ENCODE measurements around the gene SMAD2.
"Not testable (repeated sequence)": the region's sequence is repeated elsewhere in the genome, so short reads cannot be mapped to it uniquely, and the experiment has no call there.

Gene SMAD2

DNA sequence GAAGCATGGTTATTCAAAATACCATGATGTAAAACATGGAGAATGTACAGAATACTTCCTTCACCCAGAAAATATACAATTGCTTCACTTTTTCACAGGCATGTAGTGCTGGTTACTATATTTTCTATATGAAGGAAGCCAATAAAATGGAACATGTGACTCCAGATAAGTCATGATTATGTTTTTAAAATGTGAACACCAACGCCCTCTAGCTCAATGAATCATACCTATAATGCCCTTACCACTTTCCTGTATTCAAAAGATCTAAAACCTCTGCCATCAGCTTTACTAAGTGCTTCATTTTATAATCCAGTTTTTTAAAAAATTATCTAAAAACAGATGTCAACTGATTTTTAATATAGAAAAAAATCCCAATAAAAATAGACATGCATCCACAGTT, 59.9 kb downstream of the SMAD2 start:
- Mint-ChIP-seq H3K9me3 (ENCODE audit: low read depth) (no peaks in the 10 kb centered on the region), H3K27me3 (no peaks in the 10 kb centered on the region), H3K4me1 (ENCODE audit: low read depth) (peaks cover 55% of the 10 kb centered on the region), H3K4me3 (no peak overlapping the region), H3K36me3 (peaks cover 15% of the 10 kb centered on the region), H3K27ac (peak overlapping the region; percentile 41)

DNA sequence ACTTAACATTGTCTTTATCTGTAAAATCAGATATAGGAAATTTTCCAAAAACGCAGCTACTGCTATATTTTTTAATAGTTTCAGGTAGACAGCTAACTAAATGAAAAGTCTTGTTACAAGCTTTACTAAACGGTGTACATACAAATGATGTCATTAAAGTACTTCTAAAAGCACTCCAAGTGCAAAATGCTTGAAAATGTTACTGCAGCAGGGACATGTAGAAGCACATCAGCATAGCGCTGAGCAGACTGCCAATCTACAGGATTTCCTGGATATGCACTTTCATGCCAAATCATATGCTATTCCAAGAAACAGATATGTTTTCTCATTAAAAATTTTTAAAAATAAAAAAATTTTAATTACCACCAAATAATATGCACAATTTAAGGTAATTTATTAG, 61.7 kb downstream of the SMAD2 start:
- Mint-ChIP-seq H3K9me3 (ENCODE audit: low read depth) (no peaks in the 10 kb centered on the region), H3K27me3 (no peaks in the 10 kb centered on the region), H3K4me1 (ENCODE audit: low read depth) (peaks cover 39% of the 10 kb centered on the region), H3K27ac (no peak overlapping the region), H3K36me3 (peaks cover 20% of the 10 kb centered on the region), H3K4me3 (no peak overlapping the region)

DNA sequence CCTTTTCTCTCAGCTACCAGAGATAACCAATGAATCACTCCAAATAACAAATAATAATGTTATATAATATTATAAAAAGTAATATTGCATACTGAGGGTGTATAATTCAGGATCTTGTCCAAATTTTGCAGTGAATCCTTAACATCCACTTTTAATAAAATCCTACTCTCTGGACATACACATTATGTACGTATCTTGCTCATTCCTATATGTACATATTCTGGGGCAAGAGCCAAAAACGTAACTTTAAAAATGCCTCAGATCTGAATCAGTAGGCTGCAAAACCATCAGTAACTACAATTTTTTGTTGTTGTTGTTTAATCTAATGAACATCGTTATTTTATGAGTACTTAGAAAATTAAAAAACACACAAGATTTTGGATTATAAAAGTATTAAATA, 65.3 kb downstream of the SMAD2 start:
- peaks cover 34% of the 10 kb centered on the region for H3K36me3 Mint-ChIP-seq
- no peaks in the 10 kb centered on the region for H3K9me3 Mint-ChIP-seq (ENCODE audit: low read depth)
- H3K4me3 Mint-ChIP-seq = no peak overlapping the region
- H3K27ac Mint-ChIP-seq = no peak overlapping the region
- H3K4me1 Mint-ChIP-seq (ENCODE audit: low read depth) = peaks cover 9% of the 10 kb centered on the region
- H3K27me3 Mint-ChIP-seq = no peaks in the 10 kb centered on the region

DNA sequence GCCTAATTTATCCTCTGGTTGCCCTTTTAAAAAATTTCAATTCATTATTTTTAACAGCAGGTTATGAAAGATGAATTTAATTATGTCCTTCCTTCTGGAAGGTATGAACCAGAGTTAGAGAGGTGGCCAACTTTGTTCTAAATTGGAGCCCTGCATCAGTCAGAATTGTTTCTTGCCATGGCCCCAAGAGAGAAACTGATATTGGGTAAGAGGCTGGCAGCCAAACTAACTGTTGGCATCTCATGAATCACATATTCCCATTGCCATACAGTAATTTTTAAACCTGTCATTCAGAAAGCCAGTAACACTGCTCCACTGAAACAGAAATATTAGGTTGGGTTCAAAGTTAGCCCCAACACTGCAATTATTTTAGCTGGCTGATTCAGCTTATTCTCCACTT, 67.4 kb downstream of the SMAD2 start:
- Mint-ChIP-seq H3K4me1 (ENCODE audit: low read depth) (peaks cover 2% of the 10 kb centered on the region), H3K4me3 (no peak overlapping the region), H3K36me3 (peaks cover 43% of the 10 kb centered on the region), H3K27me3 (no peaks in the 10 kb centered on the region), H3K9me3 (ENCODE audit: low read depth) (peaks cover 4% of the 10 kb centered on the region), H3K27ac (peak overlapping the region; percentile 18)

DNA sequence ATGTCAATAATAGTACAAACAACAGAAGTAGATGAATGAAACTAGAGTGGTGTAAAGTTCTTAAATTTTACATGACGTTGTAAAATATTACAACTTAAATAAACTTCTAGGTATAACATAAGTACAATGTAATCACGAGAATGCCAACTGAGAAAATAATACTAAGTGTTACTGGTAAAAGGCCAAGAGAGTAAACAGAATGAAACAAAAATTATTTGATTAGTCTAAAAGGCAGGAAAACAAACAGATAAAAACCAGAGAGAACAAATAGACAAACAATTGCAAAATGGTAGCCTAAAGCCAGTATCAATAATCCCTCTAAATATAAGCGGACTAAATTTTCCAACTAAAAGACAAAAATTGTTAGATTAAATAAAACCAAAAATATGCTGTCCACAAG, 71.9 kb downstream of the SMAD2 start:
- H3K27me3 Mint-ChIP-seq = no peaks in the 10 kb centered on the region
- no peak overlapping the region for H3K4me3 Mint-ChIP-seq
- H3K36me3 Mint-ChIP-seq = peaks cover 45% of the 10 kb centered on the region
- peaks cover 2% of the 10 kb centered on the region for H3K4me1 Mint-ChIP-seq (ENCODE audit: low read depth)
- no peak overlapping the region for H3K27ac Mint-ChIP-seq
- H3K9me3 Mint-ChIP-seq (ENCODE audit: low read depth) = peaks cover 13% of the 10 kb centered on the region

DNA sequence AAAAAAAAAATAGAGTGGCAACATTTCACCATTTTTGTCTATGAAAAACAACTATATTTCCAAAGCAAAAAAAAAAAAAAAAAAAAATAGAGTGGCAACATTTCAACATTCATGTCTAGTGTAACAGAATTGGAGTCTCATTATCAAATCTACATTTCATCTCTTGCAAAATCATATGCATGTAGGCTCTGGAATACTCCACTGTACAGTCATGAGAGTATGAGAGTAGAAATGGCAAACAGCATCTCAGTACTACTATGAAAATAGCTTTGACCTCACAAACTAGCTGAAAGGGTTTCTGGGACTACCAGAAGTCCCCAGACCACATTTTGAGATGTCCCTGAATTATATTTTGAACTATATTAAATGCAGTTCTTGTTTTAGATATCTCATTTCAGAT, 82.8 kb downstream of the SMAD2 start:
- no peaks in the 10 kb centered on the region for H3K4me1 Mint-ChIP-seq (ENCODE audit: low read depth)
- H3K27ac Mint-ChIP-seq = no peak overlapping the region
- peaks cover 23% of the 10 kb centered on the region for H3K36me3 Mint-ChIP-seq
- no peaks in the 10 kb centered on the region for H3K9me3 Mint-ChIP-seq (ENCODE audit: low read depth)
- H3K27me3 Mint-ChIP-seq = no peaks in the 10 kb centered on the region
- H3K4me3 Mint-ChIP-seq = no peak overlapping the region

DNA sequence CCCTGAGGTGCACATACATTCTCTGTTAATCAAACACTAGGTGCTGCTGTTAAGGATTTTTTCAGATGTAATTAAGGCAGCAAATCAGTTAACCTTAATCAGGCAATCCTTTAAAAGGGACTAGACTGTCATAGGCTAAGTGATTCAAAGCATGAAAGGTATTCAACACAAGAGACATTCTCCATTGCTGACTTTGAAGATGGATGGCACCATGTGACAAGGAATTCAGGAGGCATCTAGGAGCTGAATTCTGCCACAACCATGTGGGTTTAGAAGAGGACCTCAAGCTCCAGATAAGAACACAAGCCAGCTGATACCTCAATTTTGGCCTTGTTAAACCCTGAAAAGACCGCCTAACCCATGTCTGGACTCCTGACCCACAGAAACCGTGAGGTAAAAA, 84.0 kb downstream of the SMAD2 start:
- Mint-ChIP-seq H3K4me1 (ENCODE audit: low read depth) (no peaks in the 10 kb centered on the region), H3K9me3 (ENCODE audit: low read depth) (no peaks in the 10 kb centered on the region)

DNA sequence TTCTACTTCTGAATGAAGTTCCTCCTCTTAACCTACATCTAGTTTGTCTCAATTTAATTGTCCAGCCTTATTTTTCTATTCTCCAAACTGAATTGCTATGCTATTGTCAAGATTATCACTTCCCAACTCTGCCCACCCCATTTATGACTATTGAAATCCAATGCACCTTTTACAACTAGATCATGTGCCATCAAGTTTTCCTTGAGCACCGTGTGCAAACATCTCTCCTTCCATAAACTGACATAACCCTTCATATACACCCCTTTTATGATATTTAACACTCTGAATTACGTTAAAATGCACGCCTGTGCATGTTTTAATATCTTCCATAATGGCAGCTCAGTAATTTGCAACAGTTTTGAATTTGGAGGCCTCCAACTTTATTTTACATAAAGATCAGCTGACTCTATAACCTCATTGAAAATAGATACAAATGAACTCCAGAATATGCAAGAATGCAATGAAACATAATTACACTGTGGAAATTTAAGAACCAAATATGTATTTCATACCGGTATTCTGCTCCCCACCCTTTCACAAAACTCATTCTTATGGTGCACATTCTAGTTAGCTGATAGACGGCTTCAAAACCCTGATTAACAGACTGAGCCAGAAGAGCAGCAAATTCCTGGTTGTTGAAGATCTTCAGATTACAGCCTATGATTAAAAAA, 85.5 kb downstream of the SMAD2 start:
- no peak overlapping the region for H3K4me3 Mint-ChIP-seq
- H3K36me3 Mint-ChIP-seq = peaks cover 34% of the 10 kb centered on the region
- H3K27ac Mint-ChIP-seq = peak overlapping the region; percentile 37
- no peaks in the 10 kb centered on the region for H3K27me3 Mint-ChIP-seq
- no peaks in the 10 kb centered on the region for H3K4me1 Mint-ChIP-seq (ENCODE audit: low read depth)
- no peaks in the 10 kb centered on the region for H3K9me3 Mint-ChIP-seq (ENCODE audit: low read depth)

More for the DNA sequence above, 84.0 kb downstream of the SMAD2 start:
- no peak overlapping the region for H3K27ac Mint-ChIP-seq
- no peak overlapping the region for H3K4me3 Mint-ChIP-seq
- H3K27me3 Mint-ChIP-seq = no peaks in the 10 kb centered on the region
- peaks cover 28% of the 10 kb centered on the region for H3K36me3 Mint-ChIP-seq

DNA sequence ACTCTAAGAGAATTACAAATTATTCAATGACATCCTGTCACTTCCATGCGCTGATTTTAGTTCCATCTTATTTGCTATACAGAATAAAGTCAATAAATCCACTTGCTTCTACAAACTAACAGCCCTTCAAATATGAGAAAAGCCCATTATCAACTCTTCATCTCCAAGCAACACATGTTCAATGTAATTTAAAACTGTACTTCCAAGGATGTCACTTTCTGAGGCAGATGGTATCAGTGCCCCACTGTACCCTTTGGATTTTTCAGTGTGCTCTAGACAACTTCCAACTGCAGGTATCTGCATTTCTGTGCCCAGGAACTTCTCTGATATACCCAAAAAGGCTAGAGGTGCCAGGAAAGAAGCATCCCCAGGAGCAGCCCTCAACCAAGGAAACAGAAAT, 87.6 kb downstream of the SMAD2 start:
- no peaks in the 10 kb centered on the region for H3K4me1 Mint-ChIP-seq (ENCODE audit: low read depth)
- no peaks in the 10 kb centered on the region for H3K27me3 Mint-ChIP-seq
- no peak overlapping the region for H3K27ac Mint-ChIP-seq
- H3K36me3 Mint-ChIP-seq = peaks cover 42% of the 10 kb centered on the region
- no peak overlapping the region for H3K4me3 Mint-ChIP-seq
- H3K9me3 Mint-ChIP-seq (ENCODE audit: low read depth) = no peaks in the 10 kb centered on the region

DNA sequence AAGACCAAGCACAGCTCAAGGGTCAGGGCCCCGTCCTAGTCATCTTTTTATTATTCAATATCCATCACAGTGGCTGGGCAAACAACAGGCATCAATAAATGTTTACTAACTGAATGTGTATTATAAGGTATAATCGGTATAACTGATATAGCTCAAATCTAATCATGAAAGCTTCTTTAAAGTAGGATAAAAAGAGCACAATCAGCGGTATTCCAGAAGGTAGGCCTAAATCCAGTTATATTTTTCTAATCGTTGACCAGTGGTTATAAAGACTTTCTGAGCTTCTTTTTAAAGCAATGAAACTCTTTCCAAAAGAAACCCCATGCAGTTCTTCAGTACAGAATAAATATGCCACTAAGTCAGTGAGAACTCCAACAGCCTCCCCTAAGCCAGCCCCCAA, 92.1 kb downstream of the SMAD2 start:
- no peaks in the 10 kb centered on the region for H3K4me1 Mint-ChIP-seq (ENCODE audit: low read depth)
- H3K4me3 Mint-ChIP-seq = no peak overlapping the region
- H3K27me3 Mint-ChIP-seq = no peaks in the 10 kb centered on the region

DNA sequence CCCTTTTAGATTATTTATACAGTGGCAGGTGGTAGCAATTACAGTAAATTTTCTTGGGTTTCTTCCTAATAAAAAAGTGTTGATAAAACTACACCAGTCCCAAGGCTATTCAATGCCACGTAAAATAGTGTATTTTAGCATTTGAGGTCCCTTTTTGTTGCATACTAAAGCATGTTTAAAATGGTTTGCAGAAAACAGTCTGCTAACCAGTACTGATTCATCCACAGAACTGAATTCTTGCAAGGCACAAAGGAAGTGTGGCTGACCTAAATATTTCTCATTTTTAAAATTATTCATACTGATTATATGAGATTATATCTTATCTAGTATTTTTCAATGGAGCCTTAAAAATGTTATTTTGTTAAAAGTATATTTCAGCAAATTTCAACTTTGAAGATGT, 98.1 kb downstream of the SMAD2 start:
- H3K9me3 Mint-ChIP-seq (ENCODE audit: low read depth) = no peaks in the 10 kb centered on the region
- H3K27me3 Mint-ChIP-seq = no peaks in the 10 kb centered on the region
- H3K4me3 Mint-ChIP-seq = no peak overlapping the region
- peaks cover 3% of the 10 kb centered on the region for H3K4me1 Mint-ChIP-seq (ENCODE audit: low read depth)
- H3K27ac Mint-ChIP-seq = peak overlapping the region; percentile 34
- peaks cover 27% of the 10 kb centered on the region for H3K36me3 Mint-ChIP-seq

More for the DNA sequence above, 92.1 kb downstream of the SMAD2 start:
- Mint-ChIP-seq H3K36me3 (peaks cover 39% of the 10 kb centered on the region), H3K27ac (no peak overlapping the region), H3K9me3 (ENCODE audit: low read depth) (no peaks in the 10 kb centered on the region)

DNA sequence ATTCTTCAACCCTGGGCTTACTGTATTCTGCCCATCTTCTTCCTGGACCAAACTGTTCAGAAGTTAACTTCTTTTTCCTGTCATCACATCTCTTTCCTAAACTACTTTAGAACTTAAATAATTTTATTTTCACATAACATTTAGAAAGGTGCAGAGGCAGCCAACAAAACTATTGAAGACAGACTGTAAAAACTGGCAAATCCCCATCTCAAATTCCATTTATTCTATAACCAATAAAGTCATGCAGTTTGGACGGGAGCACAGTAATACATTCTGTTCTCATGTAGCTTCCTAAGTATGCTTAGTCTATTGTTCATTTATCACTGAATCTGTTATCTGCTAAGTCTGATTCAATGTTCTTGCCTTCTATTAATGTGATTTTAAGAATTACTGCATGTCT, 99.1 kb downstream of the SMAD2 start:
- H3K9me3 Mint-ChIP-seq (ENCODE audit: low read depth) = no peaks in the 10 kb centered on the region
- no peak overlapping the region for H3K4me3 Mint-ChIP-seq
- H3K36me3 Mint-ChIP-seq = peaks cover 29% of the 10 kb centered on the region
- H3K4me1 Mint-ChIP-seq (ENCODE audit: low read depth) = peaks cover 3% of the 10 kb centered on the region
- peak overlapping the region; percentile 7 for H3K27ac Mint-ChIP-seq
- no peaks in the 10 kb centered on the region for H3K27me3 Mint-ChIP-seq

DNA sequence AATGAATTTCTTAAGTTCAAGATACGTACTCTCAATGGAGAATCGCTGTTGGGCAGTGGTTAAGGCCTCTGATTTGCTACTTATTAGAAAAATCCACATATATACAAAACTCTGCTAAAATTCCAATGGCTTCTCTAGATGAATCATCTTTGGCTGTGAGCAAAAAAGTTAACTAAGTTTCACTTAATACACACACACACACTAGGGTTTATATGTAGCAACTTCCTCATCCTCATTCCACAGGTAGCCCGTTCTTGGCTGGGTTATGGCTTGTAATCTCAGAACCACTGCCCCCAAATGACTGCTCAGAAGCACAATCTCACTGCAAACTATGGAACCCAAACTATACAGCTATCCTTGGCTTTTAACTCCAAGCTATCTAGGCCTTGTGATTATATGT, 99.7 kb downstream of the SMAD2 start:
- no peaks in the 10 kb centered on the region for H3K27me3 Mint-ChIP-seq
- H3K27ac Mint-ChIP-seq = peak overlapping the region; percentile 7
- peaks cover 30% of the 10 kb centered on the region for H3K36me3 Mint-ChIP-seq
- H3K9me3 Mint-ChIP-seq (ENCODE audit: low read depth) = no peaks in the 10 kb centered on the region
- H3K4me3 Mint-ChIP-seq = no peak overlapping the region
- H3K4me1 Mint-ChIP-seq (ENCODE audit: low read depth) = peaks cover 3% of the 10 kb centered on the region

DNA sequence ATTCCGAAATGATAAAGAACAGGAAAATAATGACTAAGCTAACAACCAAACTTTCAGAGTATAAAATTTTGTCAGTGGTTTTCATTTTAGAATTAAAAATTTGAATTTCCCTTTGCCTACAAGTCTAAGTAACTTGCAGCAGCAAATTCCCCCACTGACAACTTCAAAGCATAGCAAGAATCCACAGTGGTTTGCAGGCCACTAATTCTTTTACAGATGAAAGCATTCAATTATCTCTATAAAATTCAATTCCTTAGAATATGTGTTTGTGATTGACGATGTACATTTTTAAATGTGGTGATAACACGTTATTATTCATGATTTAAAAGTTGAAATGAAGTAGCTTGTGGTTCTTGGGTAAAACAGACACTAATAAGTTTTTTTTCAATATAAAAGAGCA, 100.6 kb downstream of the SMAD2 start:
- no peak overlapping the region for H3K27ac Mint-ChIP-seq
- peaks cover 3% of the 10 kb centered on the region for H3K4me1 Mint-ChIP-seq (ENCODE audit: low read depth)
- H3K9me3 Mint-ChIP-seq (ENCODE audit: low read depth) = no peaks in the 10 kb centered on the region
- no peaks in the 10 kb centered on the region for H3K27me3 Mint-ChIP-seq
- no peak overlapping the region for H3K4me3 Mint-ChIP-seq
- peaks cover 34% of the 10 kb centered on the region for H3K36me3 Mint-ChIP-seq

DNA sequence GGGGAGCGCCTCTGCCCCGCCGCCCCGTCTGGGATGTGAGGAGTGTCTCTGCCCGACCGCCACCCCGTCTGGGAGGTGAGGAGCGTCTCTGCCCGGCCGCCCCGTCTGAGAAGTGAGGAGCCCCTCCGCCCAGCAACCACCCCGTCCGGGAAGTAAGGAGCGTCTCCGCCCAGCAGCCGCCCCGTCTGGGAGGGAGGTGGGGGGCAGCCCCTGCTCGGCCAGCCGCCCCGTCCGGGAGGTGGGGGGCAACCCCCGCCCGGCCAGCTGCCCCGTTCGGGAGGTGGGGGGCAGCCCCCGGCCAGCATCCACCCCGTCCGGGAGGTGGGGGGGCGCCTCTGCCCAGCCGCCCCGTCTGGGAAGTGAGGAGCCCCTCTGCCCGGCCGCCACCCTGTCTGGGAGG, 102.4 kb downstream of the SMAD2 start:
- not testable (repeated sequence) for H3K27me3 Mint-ChIP-seq; H3K4me1 Mint-ChIP-seq (ENCODE audit: low read depth); H3K9me3 Mint-ChIP-seq (ENCODE audit: low read depth); H3K27ac Mint-ChIP-seq; H3K4me3 Mint-ChIP-seq
- peaks cover 36% of the 10 kb centered on the region for H3K36me3 Mint-ChIP-seq

Measured in activated naive CD8-positive, alpha-beta T cell (primary cell).